HG03469 (cell line): ENCODE results near the gene USP53.
"Not testable (repeated sequence)": the region's sequence is repeated elsewhere in the genome, so short reads cannot be mapped to it uniquely, and the experiment has no call there.

Experiments
- ATAC-seq: cut with Tn5 transposase; IDR thresholded peaks from one replicate; pipeline ENCODE4 v1.9.1; 2021; ENCODE audit warnings: mild to moderate bottlenecking, moderate library complexity, moderate number of reproducible peaks; ENCODE audit not compliant: unreplicated experiment

The USP53 gene

GRCh38 chr4:119310826-119311225 lies 98.3 kb downstream of the USP53 start:
- ATAC-seq = no peak

- ATAC-seq = no peak
Measured at GRCh38 chr4:119313237-119313636, 100.7 kb downstream of the USP53 start.

GRCh38 chr4:119314356-119314755 lies 101.8 kb downstream of the USP53 start:
- no peak for ATAC-seq

GRCh38 chr4:119315036-119315435 lies 102.5 kb downstream of the USP53 start:
- no peak for ATAC-seq

GRCh38 chr4:119317990-119318389 lies 105.5 kb downstream of the USP53 start:
- ATAC-seq = no peak

GRCh38 chr4:119321921-119322687 lies 109.6 kb downstream of the USP53 start, which contains the start of gene FABP2:
TSS of gene FABP2 (minus strand) at chr4:119322138. CDS start at chr4:119322102, 36 bp downstream.
- no peak for ATAC-seq

- ATAC-seq = no peak
Measured at GRCh38 chr4:119328695-119329094, 116.2 kb downstream of the USP53 start.

- no peak for ATAC-seq
Measured at GRCh38 chr4:119329835-119330620, 117.5 kb downstream of the USP53 start.

- not testable (repeated sequence) for ATAC-seq
Measured at GRCh38 chr4:119336332-119336979, 123.9 kb downstream of the USP53 start.

- no peak for ATAC-seq
Measured at GRCh38 chr4:119337010-119337409, 124.5 kb downstream of the USP53 start.

- not testable (repeated sequence) for ATAC-seq
Measured at GRCh38 chr4:119339895-119340294, 127.4 kb downstream of the USP53 start.

GRCh38 chr4:119343293-119343692 lies 130.8 kb downstream of the USP53 start:
- ATAC-seq = not testable (repeated sequence)
